ENCODE measurements around the gene VSNL1.

VSNL1 gene

GRCh38 chr2:17628349-17629261, 88.1 kb downstream of the VSNL1 start:
- H3K27ac ChIP-seq = peak overlapping the region in 13 of 21 experiments; percentile 8 to 69 (median 40)

GRCh38 chr2:17630089-17630488, 89.6 kb downstream of the VSNL1 start:
- H3K27ac ChIP-seq = no peak overlapping the region

More at GRCh38 chr2:17628349-17629261, 88.1 kb downstream of the VSNL1 start:
- H3K4me3 ChIP-seq = no peak overlapping the region

GRCh38 chr2:17634997-17635396, 94.5 kb downstream of the VSNL1 start:
- no peak overlapping the region for H3K4me3 ChIP-seq
- no peak overlapping the region for H3K27ac ChIP-seq

More at GRCh38 chr2:17630089-17630488, 89.6 kb downstream of the VSNL1 start:
- no peak overlapping the region for H3K4me3 ChIP-seq

- Histone ChIP-seq H3K4me3 (no peak overlapping the region), H3K27ac (no peak overlapping the region)
Measured at GRCh38 chr2:17636257-17636656, 95.8 kb downstream of the VSNL1 start.

- Histone ChIP-seq H3K4me3 (no peak overlapping the region), H3K27ac (no peak overlapping the region)
Measured at GRCh38 chr2:17637131-17637906, 96.8 kb downstream of the VSNL1 start.

- no peak overlapping the region for H3K4me3 ChIP-seq
- H3K27ac ChIP-seq = no peak overlapping the region
Measured at GRCh38 chr2:17638196-17638743, 97.8 kb downstream of the VSNL1 start.

GRCh38 chr2:17640406-17640805, 99.9 kb downstream of the VSNL1 start:
- no peak overlapping the region for H3K27ac ChIP-seq
- H3K4me3 ChIP-seq = no peak overlapping the region

GRCh38 chr2:17643031-17643615, 102.6 kb downstream of the VSNL1 start:
- Histone ChIP-seq H3K4me3 (no peak overlapping the region), H3K27ac (peak overlapping the region in 18 of 21 experiments; percentile 29 to 85 (median 66))

GRCh38 chr2:17644997-17645720, 104.7 kb downstream of the VSNL1 start:
- H3K27ac ChIP-seq = peak overlapping the region in 15 of 21 experiments; percentile 8 to 85 (median 40)

GRCh38 chr2:17646081-17646554, 105.6 kb downstream of the VSNL1 start:
- Histone ChIP-seq H3K4me3 (no peak overlapping the region), H3K27ac (peak overlapping the region in 9 of 21 experiments; percentile 8 to 85 (median 40))

More at GRCh38 chr2:17644997-17645720, 104.7 kb downstream of the VSNL1 start:
- no peak overlapping the region for H3K4me3 ChIP-seq

GRCh38 chr2:17646838-17647701, 106.6 kb downstream of the VSNL1 start:
- peak overlapping the region in 1 of 21 experiments; percentile 16 for H3K27ac ChIP-seq
- no peak overlapping the region for H3K4me3 ChIP-seq

GRCh38 chr2:17648581-17648980, 108.1 kb downstream of the VSNL1 start:
- H3K27ac ChIP-seq = peak overlapping the region in 1 of 21 experiments; percentile 12
- no peak overlapping the region for H3K4me3 ChIP-seq

GRCh38 chr2:17649026-17649425, 108.5 kb downstream of the VSNL1 start:
- no peak overlapping the region for H3K4me3 ChIP-seq
- peak overlapping the region in 1 of 21 experiments; percentile 12 for H3K27ac ChIP-seq

- Histone ChIP-seq H3K27ac (no peak overlapping the region), H3K4me3 (no peak overlapping the region)
Measured at GRCh38 chr2:17652681-17653394, 112.3 kb downstream of the VSNL1 start.

GRCh38 chr2:17657759-17658158, 117.3 kb downstream of the VSNL1 start:
- H3K27ac ChIP-seq = peak overlapping the region in 4 of 21 experiments; percentile 5 to 47 (median 6)

GRCh38 chr2:17658251-17658843, 117.9 kb downstream of the VSNL1 start:
- Histone ChIP-seq H3K4me3 (no peak overlapping the region), H3K27ac (peak overlapping the region in 4 of 21 experiments; percentile 5 to 47 (median 6))

More at GRCh38 chr2:17657759-17658158, 117.3 kb downstream of the VSNL1 start:
- no peak overlapping the region for H3K4me3 ChIP-seq

GRCh38 chr2:17660219-17660618, 119.7 kb downstream of the VSNL1 start:
- Histone ChIP-seq H3K4me3 (no peak overlapping the region), H3K27ac (no peak overlapping the region)
